Sigmoid colon (tissue), 7 donors: ENCODE data around the gene MACROD2. TPM values are rescaled to one million over a fixed set of nuclear protein-coding genes. Genes with fewer than 3 reads are reported as not detected.

Source experiments
- DNase-seq: peaks from one replicate; pipeline ENCODE4 v3.0.0-alpha.2; 2019
- H3K27ac ChIP-seq, 4 donors: fragments of 200-600 bp; sonication (generic); one replicate each; pipeline ENCODE4 v1.5.1; 2016 to 2019; ENCODE audit warnings: mild to moderate bottlenecking in 1 of 4
- H3K27me3 ChIP-seq, 3 donors: fragments of 200-600 bp; sonication (generic); one replicate each; pipeline ENCODE4 v1.5.1; 2019; ENCODE audit warnings: mild to moderate bottlenecking in 1 of 3
- H3K36me3 ChIP-seq, 4 donors: fragments of 200-600 bp; sonication (generic); one replicate each; pipeline ENCODE4 v1.5.1; 2016 to 2019
- H3K4me1 ChIP-seq, 4 donors: fragments of 200-600 bp; sonication (generic); one replicate each; pipeline ENCODE4 v1.5.1; 2017 to 2019
- H3K4me3 ChIP-seq, 4 donors: fragments of 200-600 bp; sonication (generic); one replicate each; pipeline ENCODE4 v1.5.1; 2017 to 2019; ENCODE audit warnings: mild to moderate bottlenecking in 2 of 4, moderate library complexity in 1 of 4
- H3K9me3 ChIP-seq, 4 donors: fragments of 200-600 bp in 3 of 4; sonication (generic) in 3 of 4; one replicate each; pipeline versions ENCODE4 v1.5.1 to v1.6.1; 2013 to 2019
- CTCF ChIP-seq, 4 experiments: fragments of 450-650 bp in 3 of 4; fragments of 200-600 bp in 1 of 4; IDR thresholded peaks; one replicate each; pipeline ENCODE4 v1.5.1; 2016 to 2019; ENCODE audit warnings: antibody characterized with exemption in 4 of 4, mild to moderate bottlenecking in 3 of 4, moderate library complexity in 2 of 4
- EP300 ChIP-seq, 4 donors: sonication (generic); formaldehyde crosslinking; IDR thresholded peaks; one replicate each; pipeline ENCODE4 v1.6.1; 2017; ENCODE audit warnings: antibody characterized with exemption in 4 of 4
- POLR2A ChIP-seq, 2 donors: fragments of 450-650 bp; IDR thresholded peaks; one replicate each; pipeline ENCODE4 v1.6.1; 2016; ENCODE audit warnings: antibody characterized with exemption in 2 of 2, mild to moderate bottlenecking in 2 of 2, moderate library complexity in 2 of 2
- POLR2AphosphoS5 ChIP-seq, 4 donors: sonication (generic); formaldehyde crosslinking; IDR thresholded peaks; one replicate each; pipeline ENCODE4 v1.6.1; 2017; ENCODE audit warnings: antibody characterized with exemption in 4 of 4
- WGBS, 2 donors: extraction: QIAGEN DNeasy Blood & Tissue Kit; methylation state at CpG; one replicate each; pipeline ENCODE4 v1.1.7; 2013; 5-methylcytosine and 5-hydroxymethylcytosine counted together
- intact Hi-C: fragments of 100-400 bp; cut with DNase I; formaldehyde crosslinking; loops from one replicate; pipeline ENCODE4 v1.15.1; 2023
- polyA plus RNA-seq, 3 donors: library from polyadenylated mRNA; stranded (reverse); fragments of 200-250 nt; gene quantifications; one replicate each; pipeline ENCODE4 v1.2.3, GENCODE V29; 2013
- total RNA-seq, 4 donors: library from RNA; depleted of rRNA; stranded (reverse); fragments of >200 nt; gene quantifications; one replicate each; pipeline ENCODE4 v1.1.0, GENCODE V29; 2016
- donor health status: healthy with polysubstance abuse.
- donor health status: Bipolar disorder and iron deficiency.
- donor health status: healthy.

Gene MACROD2
- total and polyA plus RNA-seq, 7 donors = 1.2 to 22.4 (median 5.8) TPM

DNA sequence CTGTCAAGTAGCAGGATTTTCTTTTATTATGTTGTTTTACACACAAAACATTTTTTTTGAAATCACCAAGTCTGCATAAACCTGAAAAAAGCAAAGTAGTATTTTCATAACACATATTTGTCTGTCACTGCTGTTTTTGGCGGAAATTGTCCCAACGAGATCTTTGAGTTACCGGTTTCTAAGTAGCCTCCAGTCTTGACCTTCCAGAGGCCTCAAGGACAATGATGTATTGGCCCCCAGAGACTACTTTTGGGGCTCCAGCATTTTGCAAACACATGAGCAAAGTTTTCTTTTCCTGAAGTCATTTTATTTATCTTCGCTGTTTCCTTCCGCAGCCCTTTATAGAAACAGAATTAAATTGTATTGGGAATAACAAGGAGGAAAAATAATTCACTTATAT, 1715.3 kb downstream of the MACROD2 start:
- Histone ChIP-seq H3K4me3 (no peak overlapping the region), H3K9me3 (no peaks in the 10 kb centered on the region), H3K4me1 (no peaks in the 10 kb centered on the region), H3K27me3 (no peaks in the 10 kb centered on the region), H3K36me3 (no peaks in the 10 kb centered on the region), H3K27ac (no peak overlapping the region)
- intact Hi-C loops = no loop called here
- no peak for TF ChIP-seq POLR2A (IDR thresholded peaks at IDR 0.05)
- no peak for TF ChIP-seq CTCF (IDR thresholded peaks at IDR 0.05)
- TF ChIP-seq EP300 (IDR thresholded peaks at IDR 0.05) = no peak
- TF ChIP-seq POLR2AphosphoS5 (IDR thresholded peaks at IDR 0.05) = no peak
- WGBS, 2 donors = 90 to 95% methylated on average over 5 of the region's 5 CpGs
- no peak for DNase-seq

GRCh38 chr20:15711177-15711576, 1715.9 kb downstream of the MACROD2 start:
- no peaks in the 10 kb centered on the region for H3K9me3 ChIP-seq
- no peak for DNase-seq
- H3K4me3 ChIP-seq = no peak overlapping the region
- H3K4me1 ChIP-seq = no peaks in the 10 kb centered on the region
- H3K27me3 ChIP-seq = no peaks in the 10 kb centered on the region
- H3K27ac ChIP-seq = no peak overlapping the region
- WGBS, 2 donors = 22 to 72% methylated on average over 7 of the region's 7 CpGs
- intact Hi-C loops = no loop called here
- TF ChIP-seq POLR2A (IDR thresholded peaks at IDR 0.05) = no peak
- TF ChIP-seq POLR2AphosphoS5 (IDR thresholded peaks at IDR 0.05) = no peak
- no peak for TF ChIP-seq CTCF (IDR thresholded peaks at IDR 0.05)
- no peak for TF ChIP-seq EP300 (IDR thresholded peaks at IDR 0.05)
- no peaks in the 10 kb centered on the region for H3K36me3 ChIP-seq

- H3K9me3 ChIP-seq = no peaks in the 10 kb centered on the region
- 87% methylated on average over 5 of the region's 5 CpGs for WGBS, 2 donors
Measured at GRCh38 chr20:15716256-15716655, 1720.9 kb downstream of the MACROD2 start.

GRCh38 chr20:15726416-15726815, 1731.1 kb downstream of the MACROD2 start:
- no peaks in the 10 kb centered on the region for H3K36me3 ChIP-seq
- intact Hi-C loops = no loop called here

More at GRCh38 chr20:15716256-15716655, 1720.9 kb downstream of the MACROD2 start:
- Histone ChIP-seq H3K4me3 (no peak overlapping the region), H3K27me3 (no peaks in the 10 kb centered on the region), H3K27ac (no peak overlapping the region), H3K36me3 (no peaks in the 10 kb centered on the region), H3K4me1 (no peaks in the 10 kb centered on the region)
- TF ChIP-seq POLR2A (IDR thresholded peaks at IDR 0.05) = no peak
- TF ChIP-seq CTCF (IDR thresholded peaks at IDR 0.05) = no peak
- no peak for DNase-seq
- intact Hi-C loops = no loop called here

More at GRCh38 chr20:15726416-15726815, 1731.1 kb downstream of the MACROD2 start:
- no peak overlapping the region for H3K27ac ChIP-seq
- no peak overlapping the region for H3K4me3 ChIP-seq
- no peak for DNase-seq
- peaks cover 0 to 2% (median 0%) of the 10 kb centered on the region in 4 donors for H3K9me3 ChIP-seq
- H3K27me3 ChIP-seq = no peaks in the 10 kb centered on the region
- WGBS, 2 donors = 91 to 95% methylated on average over 1 of the region's 1 CpG
- no peaks in the 10 kb centered on the region for H3K4me1 ChIP-seq
- TF ChIP-seq POLR2AphosphoS5 (IDR thresholded peaks at IDR 0.05) (no peak), CTCF (IDR thresholded peaks at IDR 0.05) (no peak), EP300 (IDR thresholded peaks at IDR 0.05) (no peak)
